ENCODE results near the gene VEZT. TPM values are rescaled to one million over a fixed set of nuclear protein-coding genes. Genes with fewer than 3 reads are reported as not detected.

Gene VEZT
- total RNA-seq, 1 experiment from 2014 or later = 46.4 TPM

GRCh38 chr12:95212586-95212985 is 5.0 kb upstream of the VEZT start:
- intact Hi-C loops (cut with micrococcal nuclease) = no loop called here
- H3K4me1 ChIP-seq (ENCODE audit: control insufficient read depth in 1 of 2, insufficient read depth in 2 of 2, low read length in 2 of 2) = peaks cover 3 to 23% of the 10 kb centered on the region in 2 experiments; a peak in 2 of 4 replicates
- no TSS peak for BruUV-seq (replicated peaks)
- no peaks in the 10 kb centered on the region for H3K9me3 ChIP-seq (ENCODE audit: control insufficient read depth in 1 of 2, insufficient read depth in 1 of 2, low read depth in 1 of 2, low read length in 2 of 2)
- no peak overlapping the region for H3K4me3 ChIP-seq (replicated peaks in 1 of 2; ENCODE audit: low read depth in 1 of 2, low read length in 2 of 2)
- ChIA-PET POLR2A (interaction anchor here (1.9 kb wide), 1 partner anchor 8 kb away, joined by 4 read pairs; no protein-coding TSS in a partner anchor), CTCF (no interaction called here), RAD21 (ENCODE audit: low non-redundant PET in 1 of 2, low total read pairs in 2 of 2, uncharacterized antibody in 2 of 2, unreplicated experiment in 2 of 2) (no interaction called here)
- TF ChIP-seq FOSL1 (IDR thresholded peaks at IDR 0.05; ENCODE audit: low read depth) (no peak), JUND (IDR thresholded peaks at IDR 0.05) (no peak), SIN3A (IDR thresholded peaks at IDR 0.05; ENCODE audit: low read depth) (no peak), ELF1 (IDR thresholded peaks at IDR 0.05; ENCODE audit: borderline replicate concordance, low read depth) (no peak), POLR2A (IDR thresholded peaks at IDR 0.05; ENCODE audit: borderline replicate concordance, extremely low read depth, insufficient read depth, insufficient read length) (no peak), CBX3 (IDR thresholded peaks at IDR 0.05; ENCODE audit: low read depth) (no peak), ZFX (IDR thresholded peaks at IDR 0.05) (no peak), REST (IDR thresholded peaks at IDR 0.05; ENCODE audit: low read depth) (no peak), EZH2phosphoT487 (IDR thresholded peaks at IDR 0.05; ENCODE audit: borderline replicate concordance) (no peak), MAX (IDR thresholded peaks at IDR 0.05) (no peak), EZH2 (IDR thresholded peaks at IDR 0.05) (no peak), CTCF (IDR thresholded peaks at IDR 0.05 in 2 of 3, conservative IDR thresholded peaks at IDR 0.05 in 1 of 3; ENCODE audit: borderline replicate concordance in 1 of 3, insufficient read depth in 1 of 3, low read depth in 2 of 3, low read length in 2 of 3) (no peak), RAD21 (IDR thresholded peaks at IDR 0.05; ENCODE audit: low read depth) (no peak)
- H3K36me3 ChIP-seq (ENCODE audit: control insufficient read depth in 1 of 2, insufficient read depth in 2 of 2, low read length in 2 of 2) = no peaks in the 10 kb centered on the region
- H3K9me2 ChIP-seq (ENCODE audit: insufficient read depth) = no peaks in the 10 kb centered on the region
- ATAC-seq = no peak
- H3K4me2 ChIP-seq (ENCODE audit: low read length) = no peak overlapping the region
- DNase-seq (ENCODE audit: low read depth, low spot score) = no peak
- H2AFZ ChIP-seq (ENCODE audit: low read depth, low read length, poor library complexity, severe bottlenecking) = no peak overlapping the region
- H3K9ac ChIP-seq (ENCODE audit: low read length) = no peak overlapping the region
- H3K27me3 ChIP-seq (ENCODE audit: insufficient read depth, low read length) = no peaks in the 10 kb centered on the region
- H3K79me2 ChIP-seq (ENCODE audit: insufficient read depth, low read length) = peaks cover 65% of the 10 kb centered on the region
- H4K20me1 ChIP-seq (ENCODE audit: insufficient read depth) = no peaks in the 10 kb centered on the region
- no peak overlapping the region for H3K27ac ChIP-seq (ENCODE audit: low read depth, low read length)

Measured in HCT116 (cell line).